ENCODE measurements around the gene TMEM178B.

- TF ChIP-seq EZH2 (IDR thresholded peaks at IDR 0.05) (no peak), POLR2AphosphoS5 (IDR thresholded peaks at IDR 0.05; ENCODE audit: borderline replicate concordance, low read depth, low read length) (no peak)
Measured at GRCh38 chr7:141312395-141312794, 238.5 kb downstream of the TMEM178B start.
